Esophagus muscularis mucosa (tissue), 3 donors: Measurements from ENCODE around the gene HECTD4.

ENCODE experiments used
- POLR2A ChIP-seq: fragments of 450-650 bp; IDR thresholded peaks from one replicate; pipeline ENCODE4 v1.6.1; 2017; ENCODE audit warnings: antibody characterized with exemption, moderate library complexity, mild to moderate bottlenecking, low read depth
- POLR2AphosphoS5 ChIP-seq, 2 donors: sonication (generic); formaldehyde crosslinking; IDR thresholded peaks; one replicate each; pipeline ENCODE4 v1.6.1; 2017; ENCODE audit warnings: antibody characterized with exemption in 2 of 2
- TF ChIP-seq, protein P1 (sequence below), 3 experiments: fragments of 200-600 bp in 2 of 3; fragments of 450-650 bp in 1 of 3; sonication (generic) in 2 of 3; IDR thresholded peaks; one replicate each; pipeline ENCODE4 v1.5.1; 2017 to 2019; ENCODE audit warnings: antibody characterized with exemption in 3 of 3, mild to moderate bottlenecking in 2 of 3, moderate library complexity in 1 of 3

DNA sequence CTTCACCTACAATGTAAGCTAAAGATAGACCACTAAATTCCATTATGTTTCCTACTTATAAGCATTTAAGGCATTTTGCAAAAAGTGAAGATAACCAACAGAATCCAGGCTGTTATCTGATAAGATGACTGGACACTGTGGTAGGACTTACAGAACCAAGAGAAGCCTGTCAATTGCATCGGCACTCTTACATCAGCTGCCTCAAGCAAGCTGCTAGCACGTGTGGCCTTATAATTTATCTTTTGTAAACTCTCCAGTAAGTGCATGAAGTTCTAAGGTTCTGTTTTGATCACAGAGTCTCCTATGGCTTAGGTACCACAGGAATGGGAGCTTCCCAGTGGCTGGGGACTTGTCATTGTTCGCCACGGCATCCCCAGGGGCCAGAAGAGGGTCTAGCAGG, 168.2 kb downstream of the HECTD4 start:
- no peak for TF ChIP-seq POLR2A
- TF ChIP-seq, protein P1, sequence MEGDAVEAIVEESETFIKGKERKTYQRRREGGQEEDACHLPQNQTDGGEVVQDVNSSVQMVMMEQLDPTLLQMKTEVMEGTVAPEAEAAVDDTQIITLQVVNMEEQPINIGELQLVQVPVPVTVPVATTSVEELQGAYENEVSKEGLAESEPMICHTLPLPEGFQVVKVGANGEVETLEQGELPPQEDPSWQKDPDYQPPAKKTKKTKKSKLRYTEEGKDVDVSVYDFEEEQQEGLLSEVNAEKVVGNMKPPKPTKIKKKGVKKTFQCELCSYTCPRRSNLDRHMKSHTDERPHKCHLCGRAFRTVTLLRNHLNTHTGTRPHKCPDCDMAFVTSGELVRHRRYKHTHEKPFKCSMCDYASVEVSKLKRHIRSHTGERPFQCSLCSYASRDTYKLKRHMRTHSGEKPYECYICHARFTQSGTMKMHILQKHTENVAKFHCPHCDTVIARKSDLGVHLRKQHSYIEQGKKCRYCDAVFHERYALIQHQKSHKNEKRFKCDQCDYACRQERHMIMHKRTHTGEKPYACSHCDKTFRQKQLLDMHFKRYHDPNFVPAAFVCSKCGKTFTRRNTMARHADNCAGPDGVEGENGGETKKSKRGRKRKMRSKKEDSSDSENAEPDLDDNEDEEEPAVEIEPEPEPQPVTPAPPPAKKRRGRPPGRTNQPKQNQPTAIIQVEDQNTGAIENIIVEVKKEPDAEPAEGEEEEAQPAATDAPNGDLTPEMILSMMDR (IDR thresholded peaks at IDR 0.05) = no peak
- no peak for TF ChIP-seq POLR2AphosphoS5 (IDR thresholded peaks at IDR 0.05)
